Hypothalamus (tissue), 51 donors: ENCODE results near the gene FAM117B.
"Not testable (repeated sequence)": the region's sequence is repeated elsewhere in the genome, so short reads cannot be mapped to it uniquely, and the experiment has no call there.

Experiments used
- DNase-seq, 51 donors: peaks; one replicate each; lab custom pipeline; 2025; lab: John Stamatoyannopoulos, UW

FAM117B gene

GRCh38 chr2:202635428-202636212, 851 bp downstream of the FAM117B start:
- peak in 49 of 51 donors; percentile 10 to 81 (median 52) for DNase-seq

DNA sequence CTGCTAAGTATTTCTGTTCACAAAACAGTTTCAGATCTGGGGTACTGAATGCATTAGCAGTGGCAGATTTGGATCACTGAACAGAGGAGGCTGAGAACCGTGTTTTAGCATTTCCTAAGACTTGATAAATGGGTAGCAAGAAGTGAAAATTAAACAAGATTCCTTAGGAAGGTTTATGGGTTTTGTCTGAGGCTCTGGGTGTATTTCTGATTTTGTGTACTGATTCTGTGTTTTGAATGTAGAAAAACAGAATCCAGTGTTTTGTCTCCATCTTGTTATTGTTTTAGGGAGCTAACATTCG, 1.4 kb downstream of the FAM117B start:
- DNase-seq = no peak

DNA sequence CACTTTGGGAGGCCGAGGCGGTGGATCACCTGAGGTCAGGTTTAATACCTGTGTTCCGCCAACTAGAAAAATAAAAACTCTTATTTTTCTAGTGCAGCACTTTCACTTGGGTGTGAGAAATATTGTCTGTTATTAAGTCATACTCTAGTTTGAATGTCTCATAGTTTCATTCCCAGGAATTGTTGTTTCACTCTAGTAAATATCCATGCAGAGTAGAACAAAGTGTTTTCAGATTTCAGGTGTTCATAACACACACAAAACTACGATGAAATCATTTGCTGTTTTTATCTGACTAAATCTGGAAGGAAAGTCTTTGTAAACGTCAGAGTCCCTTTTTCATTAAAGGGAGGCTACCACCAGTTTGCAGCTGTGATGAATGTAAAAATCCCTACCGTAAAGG, 4.0 kb downstream of the FAM117B start:
- no peak for DNase-seq

DNA sequence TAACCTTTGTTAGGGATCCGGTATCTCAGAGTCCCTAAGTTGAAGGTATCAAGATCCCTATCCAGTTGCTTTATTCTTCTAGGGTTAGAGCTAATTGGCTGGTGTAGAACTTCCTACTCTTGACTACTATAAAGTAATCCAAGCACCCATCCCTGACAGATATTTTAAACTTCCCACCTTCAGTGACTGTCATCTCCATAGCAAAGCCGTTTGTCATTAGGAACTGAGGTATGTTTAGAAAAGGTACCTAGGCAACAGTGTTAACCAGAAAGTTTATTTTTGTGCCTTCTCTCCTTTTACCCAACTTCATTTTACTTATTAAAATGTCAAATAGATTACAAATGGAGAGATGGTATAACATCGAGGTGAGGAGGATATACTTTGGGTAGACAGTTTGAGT, 4.5 kb downstream of the FAM117B start:
- DNase-seq = no peak

DNA sequence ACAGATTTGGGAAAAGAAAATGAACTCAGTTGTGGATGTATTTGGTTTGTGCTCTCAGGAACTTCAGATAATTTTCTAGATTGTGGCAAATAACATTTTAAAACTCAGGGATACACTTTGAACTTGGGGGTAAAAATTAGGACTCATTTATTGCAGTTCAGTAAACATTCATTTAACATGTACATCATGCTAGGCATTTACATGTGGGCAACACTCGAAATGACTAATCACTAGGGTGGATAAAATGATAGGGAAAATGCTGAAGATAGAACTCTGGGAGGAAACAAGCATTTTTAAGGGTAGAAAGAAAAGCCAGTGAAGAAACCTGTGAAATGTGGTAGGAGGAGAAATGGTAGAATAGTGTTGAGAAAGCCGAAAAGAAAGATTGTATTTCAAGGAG, 7.8 kb downstream of the FAM117B start:
- no peak for DNase-seq

DNA sequence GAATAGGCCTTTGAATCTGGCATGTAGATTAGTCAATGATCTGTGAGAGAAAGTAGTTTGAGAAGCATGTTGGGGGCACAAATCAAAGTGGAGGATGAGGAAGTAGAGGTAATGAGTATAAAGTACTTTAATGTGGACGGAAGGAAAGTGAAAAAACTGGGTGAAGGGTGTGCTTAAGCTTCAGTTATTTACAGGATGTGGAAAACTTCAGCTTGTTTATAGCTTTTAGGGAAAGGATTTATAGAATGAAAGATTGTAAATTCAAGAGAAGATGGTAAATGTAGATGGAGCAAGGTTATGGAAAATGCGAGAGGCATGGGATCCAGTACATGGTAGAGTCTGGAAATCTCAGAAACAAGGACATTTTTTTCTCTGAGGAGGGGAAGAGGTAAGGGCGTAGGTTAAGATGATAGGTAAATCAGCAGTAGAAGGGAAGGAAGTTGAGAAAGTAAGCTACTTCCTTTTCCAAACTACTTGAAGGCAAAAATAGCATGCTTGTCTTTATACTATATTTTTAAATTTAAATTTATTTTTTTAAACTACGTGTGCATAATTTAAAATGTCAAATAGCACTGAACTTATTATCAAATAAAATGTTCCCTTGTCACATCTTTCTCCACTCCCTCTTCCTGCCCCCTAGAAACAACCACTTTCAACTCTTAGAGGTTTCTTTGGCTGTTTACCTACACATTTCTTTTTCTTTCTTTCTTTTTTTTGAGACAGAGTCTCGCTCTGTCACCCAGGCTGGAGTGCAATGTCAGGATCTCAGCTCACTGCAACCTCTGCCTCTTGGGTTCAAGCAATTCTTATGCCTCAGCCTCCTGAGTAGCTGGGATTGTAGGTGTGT, 8.5 kb downstream of the FAM117B start:
- no peak for DNase-seq

GRCh38 chr2:202652119-202652518, 17.4 kb downstream of the FAM117B start:
- no peak for DNase-seq

DNA sequence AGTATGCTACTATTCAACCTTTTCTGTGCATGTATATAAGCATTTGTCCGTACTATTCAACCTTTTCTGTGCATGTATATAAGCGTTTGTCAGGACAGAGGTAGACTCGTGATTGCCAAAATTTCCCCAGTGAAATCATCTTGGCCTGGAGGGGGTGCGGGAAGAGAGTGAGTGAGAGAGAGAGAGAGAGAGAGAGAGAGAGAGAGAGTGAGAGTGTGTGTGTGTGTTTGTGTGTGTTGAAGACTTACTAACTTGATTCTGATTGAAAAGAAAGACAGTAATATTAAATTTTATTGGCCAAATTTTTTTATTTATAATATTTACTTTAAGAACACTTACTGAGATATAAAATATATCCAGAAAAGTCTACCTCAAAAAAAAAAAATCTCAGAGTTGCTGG, 19.1 kb downstream of the FAM117B start:
- no peak for DNase-seq

- DNase-seq = no peak
Measured at GRCh38 chr2:202657876-202658275, 23.1 kb downstream of the FAM117B start.

DNA sequence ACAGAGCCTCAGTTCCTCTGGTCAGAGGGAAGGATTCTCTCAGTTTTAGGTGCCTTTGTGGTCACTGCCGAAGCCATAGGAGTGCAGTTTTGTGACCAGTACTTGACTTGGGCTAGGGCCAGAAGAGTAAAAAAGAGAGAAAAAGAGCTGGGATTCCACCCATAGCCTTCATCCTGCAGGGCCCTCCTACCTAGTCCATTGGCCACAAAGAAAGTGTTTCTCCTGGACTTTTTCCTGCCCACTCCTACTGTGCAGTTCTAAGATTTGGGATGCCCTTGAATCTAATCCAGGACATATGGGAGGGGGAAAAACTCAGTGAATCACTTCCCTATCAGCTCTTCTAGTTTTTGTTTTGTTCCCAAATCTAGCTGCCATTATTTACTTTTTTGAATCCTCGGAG, 26.0 kb downstream of the FAM117B start:
- no peak for DNase-seq

- DNase-seq = no peak
Measured at GRCh38 chr2:202669841-202670240, 35.1 kb downstream of the FAM117B start.

DNA sequence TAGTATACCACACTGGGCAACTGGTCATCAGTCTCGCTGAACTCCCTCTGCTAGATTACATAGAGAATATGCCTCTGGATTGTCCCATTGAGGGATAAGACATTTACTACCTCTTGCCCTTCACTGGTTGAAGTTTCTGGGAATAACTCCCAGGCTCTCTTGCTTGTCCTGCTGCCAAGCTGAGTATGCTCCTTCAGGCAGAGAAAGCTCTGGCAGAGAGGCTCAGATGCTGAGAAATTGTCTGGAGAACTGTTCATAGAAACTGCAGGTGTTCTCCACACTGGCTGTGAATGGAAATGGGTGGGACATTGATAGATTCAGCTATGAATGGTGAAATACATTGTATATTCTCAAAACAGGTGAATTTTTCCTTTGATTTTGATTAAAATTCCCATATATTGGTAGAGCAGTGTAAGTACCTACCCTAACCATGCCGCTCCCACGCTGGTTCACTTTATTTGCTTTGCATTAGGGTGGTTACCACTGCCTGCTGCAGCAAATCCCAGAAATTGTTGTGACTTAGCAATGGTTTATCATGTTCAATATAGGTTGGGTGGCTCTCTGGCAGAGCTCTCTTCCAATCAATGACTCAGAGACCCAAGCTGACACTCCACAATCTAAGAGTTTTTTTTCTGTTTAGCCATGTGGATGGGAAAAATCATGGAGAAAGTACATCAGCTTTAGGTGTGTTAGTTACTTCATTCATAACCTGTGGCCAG, 36.7 kb downstream of the FAM117B start:
- peak in 5 of 51 donors; percentile 0 to 16 (median 2) for DNase-seq

DNA sequence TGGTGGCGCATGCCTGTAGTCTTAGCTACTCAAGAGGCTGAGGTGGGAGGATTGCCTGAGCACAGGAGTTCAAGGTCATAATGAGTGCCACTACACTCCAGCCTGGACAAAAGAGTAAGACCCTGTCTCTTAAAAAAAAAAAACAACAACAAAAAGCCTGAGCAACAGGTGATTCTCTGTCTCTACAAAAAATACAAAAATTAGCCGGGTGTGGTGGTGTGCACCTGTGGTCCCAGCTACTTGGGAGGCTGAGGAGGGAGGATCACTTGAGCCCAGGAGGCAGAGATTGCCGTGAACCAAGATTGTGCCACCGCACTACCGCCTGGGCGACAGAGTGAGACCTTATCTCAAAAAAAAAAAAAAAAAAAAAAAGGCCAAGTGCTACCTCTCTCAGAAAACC, 40.3 kb downstream of the FAM117B start:
- not testable (repeated sequence) for DNase-seq

DNA sequence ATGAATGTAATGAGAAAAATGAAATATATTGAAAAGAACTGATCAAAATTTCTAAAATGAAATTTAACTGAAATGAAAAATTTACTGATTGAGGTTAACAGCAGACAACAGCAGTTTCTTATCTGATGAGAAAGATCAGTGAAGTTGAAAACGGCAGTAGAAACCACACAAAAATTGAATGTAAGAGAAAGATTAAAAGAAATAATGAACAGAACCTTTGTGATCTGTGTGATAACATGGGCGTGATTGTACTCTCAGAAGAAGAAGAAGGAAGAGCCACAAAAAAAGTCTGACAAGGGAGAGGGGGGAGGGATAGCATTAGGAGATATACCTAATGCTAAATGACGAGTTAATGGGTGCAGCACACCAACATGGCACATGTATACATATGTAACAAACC, 45.2 kb downstream of the FAM117B start:
- no peak for DNase-seq

GRCh38 chr2:202680512-202680911, 45.7 kb downstream of the FAM117B start:
- DNase-seq = no peak

- DNase-seq = no peak
Measured at GRCh38 chr2:202681688-202682205, 47.0 kb downstream of the FAM117B start.

GRCh38 chr2:202682274-202682673, 47.5 kb downstream of the FAM117B start:
- DNase-seq = no peak

DNA sequence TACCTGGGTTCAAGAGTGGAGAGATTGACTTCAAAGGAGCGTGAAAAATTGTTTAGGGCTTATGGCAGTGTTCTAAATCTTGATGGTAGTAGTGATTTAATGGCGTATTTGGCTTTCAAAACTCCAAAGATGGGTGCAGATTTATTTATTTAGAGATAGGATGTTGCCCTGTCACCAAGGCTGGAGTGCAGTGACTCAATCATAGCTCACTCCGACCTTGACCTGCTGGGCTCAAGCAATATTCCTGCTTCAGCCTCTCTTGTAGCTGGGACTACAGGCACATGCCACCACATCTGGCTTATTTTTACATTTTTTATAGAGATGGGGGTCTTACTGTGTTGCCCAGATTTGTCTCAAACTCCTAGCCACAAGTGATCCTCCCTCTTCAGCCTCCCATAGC, 52.5 kb downstream of the FAM117B start:
- DNase-seq = no peak

GRCh38 chr2:202689459-202689858, 54.7 kb downstream of the FAM117B start:
- DNase-seq = no peak

- DNase-seq = no peak
Measured at GRCh38 chr2:202689898-202690297, 55.1 kb downstream of the FAM117B start.

DNA sequence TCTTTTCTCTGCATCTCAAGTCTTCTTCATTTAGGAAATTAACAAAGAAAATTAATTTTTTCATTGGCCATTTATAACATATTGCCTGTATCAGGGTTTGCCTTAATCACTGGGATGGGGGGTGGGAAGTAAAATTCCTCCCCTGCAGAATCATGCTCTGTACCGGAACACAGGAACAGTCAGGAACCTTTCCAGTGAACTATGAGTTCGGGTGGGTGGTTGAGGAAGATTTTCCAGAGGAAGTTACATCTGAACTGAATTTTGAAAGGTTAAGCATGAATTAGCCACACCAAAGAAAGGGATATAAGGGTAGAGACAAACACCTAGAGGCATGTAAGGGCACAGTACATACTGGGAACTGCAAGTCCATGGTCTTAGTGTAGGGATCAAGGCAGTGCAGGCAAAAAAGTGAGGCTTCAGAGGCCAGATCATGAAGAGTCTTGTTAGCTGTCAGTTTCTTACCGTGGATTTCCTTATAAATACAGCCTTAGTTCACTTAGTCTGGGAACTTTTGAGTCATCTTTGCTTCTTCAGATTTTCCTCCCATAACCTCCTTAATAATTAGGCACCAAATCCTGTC, 55.6 kb downstream of the FAM117B start:
- no peak for DNase-seq
